H1 (cell line): ENCODE measurements around the gene MAP7. TPM values are rescaled to one million over a fixed set of nuclear protein-coding genes. Genes with fewer than 3 reads are reported as not detected.
A peak's percentile ranks its signal among the peaks of the same experiment; 100 is the strongest.

Experiments
- CTCF ChIA-PET: fragments of 300-600 bp; sonication (Branson Sonifier 250); formaldehyde crosslinking; loops from one replicate; lab custom pipeline; 2021; ENCODE audit not compliant: partially characterized antibody; lab: Charles Lee
- POLR2A ChIA-PET: fragments of 300-600 bp; sonication (Branson Sonifier 250); formaldehyde crosslinking; loops from one replicate; lab custom pipeline; 2021; ENCODE audit warnings: inconsistent platforms; ENCODE audit not compliant: partially characterized antibody; lab: Charles Lee
- DNase-seq, 2 experiments: peaks; one replicate each; pipeline versions ENCODE4 v3.0.0 to v3.0.0-alpha.2; 2010 to 2022; ENCODE audit warnings: low spot score in 2 of 2, low read depth in 1 of 2, mixed read lengths in 1 of 2
- FAIRE-seq: peaks from 2 replicates; lab custom pipeline; 2011; peaks lifted over from hg19 to GRCh38; lab: Jason Lieb, UNC
- H2AFZ ChIP-seq: 2 replicates; pipeline ENCODE4 v1.8.1; 2012; ENCODE audit warnings: low read length, inconsistent platforms
- H2AK5ac ChIP-seq: 2 replicates; pipeline ENCODE4 v1.6.1; 2013; ENCODE audit warnings: low read depth, low read length
- H2BK120ac ChIP-seq: replicated peaks from 2 replicates; pipeline ENCODE3; 2013; ENCODE audit warnings: low read depth, low read length, inconsistent platforms
- H2BK12ac ChIP-seq: 2 replicates; pipeline ENCODE4 v1.6.1; 2013; ENCODE audit warnings: low read depth, low read length
- H2BK15ac ChIP-seq: 2 replicates; pipeline ENCODE4 v1.6.1; 2013; ENCODE audit warnings: low read length
- H2BK20ac ChIP-seq: 2 replicates; pipeline ENCODE4 v1.6.1; 2013; ENCODE audit warnings: low read length
- H2BK5ac ChIP-seq: 2 replicates; pipeline ENCODE4 v1.6.1; 2013; ENCODE audit warnings: low read depth, low read length
- H3K14ac ChIP-seq: 2 replicates; pipeline ENCODE4 v1.6.1; 2013; ENCODE audit warnings: inconsistent platforms; ENCODE audit not compliant: insufficient read length
- H3K18ac ChIP-seq: 2 replicates; pipeline ENCODE4 v1.6.1; 2013; ENCODE audit warnings: low read length; ENCODE audit errors: extremely low read depth
- H3K23ac ChIP-seq: 2 replicates; pipeline ENCODE4 v1.6.1; 2013; ENCODE audit warnings: inconsistent platforms; ENCODE audit not compliant: insufficient read length
- H3K23me2 ChIP-seq: 2 replicates; pipeline ENCODE4 v1.6.1; 2013; ENCODE audit warnings: low read depth, low read length
- H3K27ac ChIP-seq: 2 replicates; pipeline ENCODE4 v1.6.1; 2011; ENCODE audit warnings: low read depth, low read length, inconsistent platforms
- H3K27me3 ChIP-seq, 4 experiments: replicated peaks in 1 of 4; 1 replicate in 1 of 4; 2 replicates in 3 of 4; pipeline versions ENCODE4 v1.6.1 to v1.8.1; 2011 to 2013; ENCODE audit warnings: low read length in 3 of 4, mild to moderate bottlenecking in 3 of 4, inconsistent platforms in 2 of 4, mixed read lengths in 2 of 4, moderate library complexity in 1 of 4; ENCODE audit not compliant: control insufficient read depth in 3 of 4, insufficient read depth in 3 of 4; ENCODE audit errors: extremely low read depth in 1 of 4
- H3K36me3 ChIP-seq, 4 experiments: 2 replicates each; pipeline versions ENCODE4 v1.6.1 to v1.8.1; 2011 to 2013; ENCODE audit warnings: mild to moderate bottlenecking in 4 of 4, low read length in 3 of 4, moderate library complexity in 2 of 4, control low read depth in 1 of 4, inconsistent platforms in 1 of 4; ENCODE audit not compliant: insufficient read depth in 4 of 4, control insufficient read depth in 2 of 4
- H3K4ac ChIP-seq: replicated peaks from 2 replicates; pipeline ENCODE3; 2013; ENCODE audit warnings: low read length, low read depth, mixed read lengths, inconsistent platforms; ENCODE audit not compliant: insufficient read length
- H3K4me1 ChIP-seq, 4 experiments: replicated peaks in 1 of 4; 1 replicate in 1 of 4; 2 replicates in 3 of 4; pipeline versions ENCODE4 v1.6.1 to v1.8.1; 2011 to 2013; ENCODE audit warnings: low read length in 3 of 4, inconsistent platforms in 2 of 4, mixed read lengths in 1 of 4; ENCODE audit not compliant: insufficient read depth in 4 of 4, control insufficient read depth in 3 of 4
- H3K4me2 ChIP-seq, 2 experiments: 2 replicates each; pipeline versions ENCODE4 v1.6.1 to v1.8.1; 2011 to 2013; ENCODE audit warnings: low read depth in 2 of 2, low read length in 2 of 2, control low read depth in 1 of 2, inconsistent platforms in 1 of 2, mild to moderate bottlenecking in 1 of 2; ENCODE audit not compliant: insufficient read depth in 1 of 2
- H3K4me3 ChIP-seq, 4 experiments: fragments of 200-600, 300-600 bp in 1 of 4; sonication (generic), shearing (Covaris generic), sonication (Bioruptor Twin) in 1 of 4; 2 replicates each; pipeline versions ENCODE4 v1.5.1 to v1.8.1; 2011 to 2016; ENCODE audit warnings: low read length in 4 of 4, low read depth in 3 of 4, control low read depth in 2 of 4, inconsistent platforms in 2 of 4, mild to moderate bottlenecking in 2 of 4, mixed read lengths in 1 of 4, moderate library complexity in 1 of 4; ENCODE audit not compliant: insufficient read depth in 2 of 4; ENCODE audit errors: extremely low read depth in 1 of 4
- H3K56ac ChIP-seq: replicated peaks from 2 replicates; pipeline ENCODE3; 2013; ENCODE audit warnings: low read depth, mild to moderate bottlenecking, mixed read lengths, low read length, inconsistent platforms; ENCODE audit not compliant: insufficient read length
- H3K79me1 ChIP-seq: 2 replicates; pipeline ENCODE4 v1.6.1; 2013; ENCODE audit warnings: low read depth, low read length, control low read depth
- H3K79me2 ChIP-seq, 2 experiments: 2 replicates each; pipeline versions ENCODE4 v1.6.1 to v1.8.1; 2012 to 2013; ENCODE audit warnings: low read length in 2 of 2, mild to moderate bottlenecking in 2 of 2, inconsistent platforms in 1 of 2; ENCODE audit not compliant: insufficient read depth in 2 of 2, control insufficient read depth in 1 of 2
- H3K9ac ChIP-seq, 4 experiments: replicated peaks in 1 of 4; 1 replicate in 1 of 4; 2 replicates in 3 of 4; pipeline versions ENCODE4 v1.6.1 to v1.8.1; 2011 to 2013; ENCODE audit warnings: low read depth in 3 of 4, low read length in 3 of 4, control low read depth in 2 of 4, mild to moderate bottlenecking in 2 of 4, moderate library complexity in 2 of 4, inconsistent platforms in 1 of 4; ENCODE audit errors: extremely low read depth in 1 of 4
- H3K9me3 ChIP-seq, 2 experiments: 2 replicates each; pipeline versions ENCODE4 v1.6.1 to v1.8.1; 2012 to 2013; ENCODE audit warnings: mild to moderate bottlenecking in 2 of 2, moderate library complexity in 2 of 2, control low read depth in 1 of 2, inconsistent platforms in 1 of 2, low read depth in 1 of 2, low read length in 1 of 2, mixed read lengths in 1 of 2; ENCODE audit not compliant: insufficient read depth in 2 of 2
- H4K20me1 ChIP-seq, 2 experiments: replicated peaks in 1 of 2; 2 replicates each; pipeline versions ENCODE3 to v1.8.1; 2011 to 2013; ENCODE audit warnings: inconsistent platforms in 2 of 2, low read length in 2 of 2, mild to moderate bottlenecking in 1 of 2; ENCODE audit not compliant: insufficient read depth in 2 of 2, control insufficient read depth in 1 of 2
- H4K5ac ChIP-seq: 2 replicates; pipeline ENCODE4 v1.6.1; 2013; ENCODE audit warnings: low read length, low read depth, mixed read lengths, inconsistent platforms; ENCODE audit not compliant: insufficient read length
- H4K8ac ChIP-seq: 2 replicates; pipeline ENCODE4 v1.8.0; 2013; ENCODE audit warnings: mild to moderate bottlenecking, moderate library complexity, low read length, inconsistent platforms; ENCODE audit not compliant: insufficient read depth; ENCODE audit errors: extremely low read depth
- H4K91ac ChIP-seq: replicated peaks from 2 replicates; pipeline ENCODE3; 2013; ENCODE audit warnings: low read length, mixed read lengths, inconsistent platforms; ENCODE audit not compliant: insufficient read length
- BACH1 ChIP-seq: IDR thresholded peaks from 2 replicates; pipeline ENCODE4 v1.6.1; 2012; ENCODE audit warnings: low read length, improper control_type of control experiment
- CTCF ChIP-seq, 3 experiments: IDR thresholded peaks; 1 replicate in 2 of 3; 2 replicates in 1 of 3; pipeline versions ENCODE4 v1.5.1 to v1.6.1; 2011; ENCODE audit warnings: low read length in 3 of 3, mild to moderate bottlenecking in 3 of 3, inconsistent platforms in 2 of 3, low read depth in 1 of 3, moderate library complexity in 1 of 3; ENCODE audit not compliant: insufficient read depth in 1 of 3; ENCODE audit errors: control extremely low read depth in 1 of 3
- MAX ChIP-seq: IDR thresholded peaks from 2 replicates; pipeline ENCODE4 v1.6.1; 2012; ENCODE audit warnings: inconsistent platforms
- POLR2AphosphoS5 ChIP-seq: IDR thresholded peaks from 2 replicates; pipeline ENCODE4 v1.6.1; 2011; ENCODE audit warnings: low read depth, low read length
- RAD21 ChIP-seq, 2 experiments: IDR thresholded peaks in 1 of 2; conservative IDR thresholded peaks in 1 of 2; 2 replicates each; pipeline ENCODE4 v1.6.1; 2011; ENCODE audit warnings: low read depth in 2 of 2, low read length in 2 of 2, improper control_type of control experiment in 1 of 2, inconsistent platforms in 1 of 2, mild to moderate bottlenecking in 1 of 2, moderate library complexity in 1 of 2
- RFX5 ChIP-seq: IDR thresholded peaks from 2 replicates; pipeline ENCODE4 v1.6.1; 2011; ENCODE audit warnings: low read depth, low read length, improper control_type of control experiment, borderline replicate concordance
- WGBS, 2 experiments: shearing (Covaris generic) in 1 of 2; methylation state at CpG; one replicate each; pipeline versions ENCODE4 v1.1.6 to v1.1.7; 2013 to 2015; ENCODE audit warnings: low lambda C conversion rate in 2 of 2, mixed read lengths in 2 of 2, inconsistent platforms in 1 of 2, low coverage in 1 of 2, missing lambda C conversion rate in 1 of 2; ENCODE audit not compliant: insufficient replicate concordance in 2 of 2, insufficient coverage in 1 of 2, insufficient read length in 1 of 2; ENCODE audit errors: extremely low coverage in 1 of 2, missing lambda C conversion rate in 1 of 2; 5-methylcytosine and 5-hydroxymethylcytosine counted together
- polyA plus RNA-seq, 7 experiments: library from polyadenylated mRNA; depleted of rRNA in 3 of 7; stranded (reverse) in 5 of 7; unstranded in 2 of 7; fragments of >200 nt in 5 of 7; fragments of 200-250 nt in 2 of 7; gene quantifications; 1 replicate in 5 of 7; 2 replicates in 1 of 7; 4 replicates in 1 of 7; pipeline versions ENCODE4 v1.2.1 to v1.2.3, GENCODE V29; 2011 to 2013; ENCODE audit warnings: missing spikeins in 2 of 7, mixed read lengths in 2 of 7
- total RNA-seq: library from RNA; stranded (reverse); fragmentation: NEBNext Ultra II Directional; extraction: Animal tissue kit (Norgen Biotek cat#: 25700); gene quantifications from 2 replicates; pipeline ENCODE4 v1.2.1, GENCODE V29; 2021

Gene MAP7
- total and polyA plus RNA-seq, 2 of the 8 experiments (the other 6 are each of a cell fraction or from before 2014, with no cell fraction given) = 13.5 to 66.9 TPM

- no peak overlapping the region for H2BK12ac ChIP-seq
- no peaks in the 10 kb centered on the region for H4K20me1 ChIP-seq
- no peak overlapping the region for H3K23ac ChIP-seq
- 64% methylated on average over 9 of the region's 9 CpGs; no CpG with 5 or more reads in 1 of the 2 experiments for WGBS, 2 experiments
- H3K27ac ChIP-seq = no peak overlapping the region
- no peak overlapping the region for H3K9ac ChIP-seq
- TF ChIP-seq BACH1 = no peak
- peak; percentile 48 to 77 (median 63) for TF ChIP-seq CTCF (IDR thresholded peaks at IDR 0.05; ENCODE audit: control extremely low read depth in 1 of 3, insufficient read depth in 1 of 3, low read depth in 1 of 3, low read length in 3 of 3)
- peak; percentile 37 to 43; a peak in 3 of 4 replicates for TF ChIP-seq RAD21 (IDR thresholded peaks at IDR 0.05 in 1 of 2, conservative IDR thresholded peaks at IDR 0.05 in 1 of 2; ENCODE audit: low read depth in 2 of 2, low read length in 2 of 2)
- TF ChIP-seq MAX = 0 out of 2 replicates have a peak, but pooled peaks have one; percentile 24
- no peak for TF ChIP-seq POLR2AphosphoS5
- no peak for TF ChIP-seq RFX5
- TF ChIP-seq, all 59 proteins: peak for 3
- H3K4ac ChIP-seq = no peak overlapping the region
- no peak overlapping the region for H2AFZ ChIP-seq
- no peak overlapping the region for H2AK5ac ChIP-seq
- no peaks in the 10 kb centered on the region; a peak in 1 of 7 replicates for H3K4me1 ChIP-seq
- H4K8ac ChIP-seq = no peak overlapping the region
- no peak overlapping the region for H3K18ac ChIP-seq
- ChIA-PET CTCF (interaction anchor here (0.8 to 2.8 kb wide), 13 partner anchors 9 to 311 kb away, joined by 3 to 12 read pairs (median 4); no protein-coding TSS in a partner anchor), POLR2A (interaction anchor here (0.7 to 2.9 kb wide), 2 partner anchors 12 to 45 kb away, joined by 3 to 10 read pairs; partner anchors contain the start of gene BCLAF1)
- H3K36me3 ChIP-seq = no peaks in the 10 kb centered on the region
- H2BK120ac ChIP-seq = no peak overlapping the region
- H2BK5ac ChIP-seq = no peak overlapping the region
- FAIRE-seq = no peak
- no peak overlapping the region for H3K14ac ChIP-seq
- H4K5ac ChIP-seq = no peak overlapping the region
- no peak overlapping the region for H2BK20ac ChIP-seq
- H3K79me1 ChIP-seq = no peaks in the 10 kb centered on the region
- DNase-seq = peak in 1 of 2 experiments; percentile 76
- H3K79me2 ChIP-seq = no peaks in the 10 kb centered on the region
- H3K9me3 ChIP-seq = no peaks in the 10 kb centered on the region
- H4K91ac ChIP-seq = no peak overlapping the region
- H3K4me2 ChIP-seq = no peak overlapping the region
- H3K4me3 ChIP-seq = no peak overlapping the region
- H3K23me2 ChIP-seq = no peaks in the 10 kb centered on the region
- H2BK15ac ChIP-seq = no peak overlapping the region
- H3K56ac ChIP-seq = no peak overlapping the region
- H3K27me3 ChIP-seq = no peaks in the 10 kb centered on the region; a peak in 1 of 7 replicates
Observed at GRCh38 chr6:136334853-136335252, 215.4 kb downstream of the MAP7 start.
